Measurements from ENCODE around the gene ZNF862.

ZNF862 gene

GRCh38 chr7:149867762-149868622 is 29.8 kb downstream of the ZNF862 start:
- no peak for DNase-seq

GRCh38 chr7:149868623-149869290 is 30.6 kb downstream of the ZNF862 start:
- DNase-seq: no peak

DNA sequence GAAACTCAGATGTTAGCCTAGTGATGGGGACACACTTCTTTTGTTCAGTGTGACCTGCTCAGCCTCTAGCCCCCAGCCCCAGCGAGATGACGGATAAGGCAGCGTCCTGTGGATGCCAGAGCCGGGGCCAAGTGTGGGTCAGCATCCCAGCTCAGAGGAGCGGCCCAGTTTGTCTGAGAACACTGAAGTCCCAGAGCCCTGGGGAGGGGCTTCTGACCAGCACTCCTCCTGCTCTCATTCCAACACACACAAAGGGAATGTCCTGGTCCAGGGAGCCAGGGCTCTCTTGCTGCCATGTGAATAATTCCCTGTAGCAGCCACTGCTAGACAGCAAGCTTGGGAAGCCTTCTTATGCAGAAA is 31.1 kb downstream of the ZNF862 start:
- no peak for DNase-seq

GRCh38 chr7:149869867-149870266 is 31.7 kb downstream of the ZNF862 start:
- DNase-seq: peak; percentile 74

GRCh38 chr7:149870274-149870673 is 32.1 kb downstream of the ZNF862 start:
- no peak for DNase-seq

DNA sequence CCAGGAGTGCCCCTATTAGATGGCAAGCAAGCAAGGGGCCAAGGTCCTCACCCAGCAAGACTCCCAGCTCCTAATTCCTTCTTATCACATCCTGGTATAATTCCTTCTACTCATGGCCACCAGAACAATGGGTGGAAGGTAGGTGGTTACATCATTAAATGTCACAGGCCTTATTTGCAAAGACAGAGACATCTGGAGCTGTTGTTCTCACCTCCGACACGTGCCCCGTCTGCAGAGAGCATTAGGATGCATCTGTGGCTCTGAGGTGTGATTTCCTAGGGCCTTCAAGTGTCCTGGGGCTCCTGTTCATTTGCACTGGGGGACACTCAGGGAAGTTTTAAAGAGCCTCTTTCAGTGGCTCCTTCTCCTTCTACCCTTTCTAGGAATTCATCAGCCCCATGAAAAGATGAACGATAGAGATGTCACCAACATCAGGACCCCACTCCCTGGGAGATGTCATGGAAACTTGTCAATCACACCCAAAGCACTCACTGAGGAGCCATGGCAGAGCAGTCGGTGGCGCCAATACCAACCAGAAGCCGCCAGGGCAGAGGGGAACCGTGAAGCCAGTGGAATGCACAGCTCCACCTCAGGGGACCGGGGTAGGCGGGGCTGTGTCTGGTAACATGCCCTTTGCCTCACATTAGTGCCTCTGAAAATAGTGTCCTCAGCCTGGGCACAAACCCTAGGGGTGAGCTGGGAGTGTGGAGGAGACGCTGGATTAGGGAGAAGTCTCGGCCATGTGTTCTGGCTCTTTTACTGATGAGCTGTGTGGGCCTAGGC is 32.7 kb downstream of the ZNF862 start:
- DNase-seq: no peak

DNA sequence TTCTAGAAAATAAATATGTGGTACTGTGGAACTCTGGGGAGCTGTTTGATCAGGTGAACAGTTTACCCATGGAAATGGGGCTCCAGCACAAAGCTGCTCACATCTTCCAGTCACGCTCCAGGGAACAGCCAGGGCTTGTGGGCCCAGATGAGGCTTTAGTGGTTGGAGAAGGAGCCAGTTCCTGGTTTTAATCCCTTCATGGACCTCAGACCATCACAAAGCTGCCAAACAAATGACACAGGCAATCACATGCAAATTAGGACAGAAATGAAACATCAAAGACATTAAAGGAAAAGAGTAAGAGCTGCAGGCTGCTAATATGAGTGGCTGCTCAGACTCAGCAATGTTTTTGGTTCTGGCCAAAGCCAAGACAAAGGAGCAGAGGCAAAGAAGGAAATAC is 33.4 kb downstream of the ZNF862 start:
- DNase-seq: peak; percentile 53

DNA sequence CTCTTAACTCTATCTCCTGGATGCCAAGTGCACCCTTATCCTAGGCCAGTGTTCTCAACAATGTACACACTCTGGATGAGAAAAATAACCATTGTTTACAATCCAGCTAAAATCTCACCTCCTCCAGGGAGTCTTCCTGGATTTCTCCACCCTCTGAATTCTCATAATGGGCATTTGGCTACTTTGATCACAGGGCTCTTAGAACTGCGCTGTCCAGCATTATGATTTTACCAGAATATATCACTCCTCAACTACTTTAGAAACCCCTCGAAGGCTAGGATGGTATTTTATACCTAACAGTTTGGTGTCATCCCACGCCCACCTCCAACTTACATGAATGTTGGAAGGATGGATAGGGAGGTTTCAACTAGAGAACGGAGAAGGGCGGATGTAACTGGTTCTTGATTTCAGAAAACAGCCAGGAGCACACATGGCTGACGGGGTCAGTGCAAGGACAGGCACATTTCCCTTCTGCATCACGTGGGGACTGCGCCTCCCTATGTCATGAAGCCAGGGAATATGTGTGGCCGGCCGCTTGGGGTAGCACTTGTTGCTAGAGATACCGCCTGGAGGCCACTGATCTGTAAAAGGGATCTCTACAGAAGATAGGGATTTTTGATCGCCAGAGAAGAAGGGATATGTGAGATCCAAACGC is 34.4 kb downstream of the ZNF862 start:
- DNase-seq: peak; percentile 59

- peak; percentile 98 for DNase-seq
Measured at GRCh38 chr7:149873074-149873969, 35.1 kb downstream of the ZNF862 start, which contains the start of gene ATP6V0E2. Gene ATP6V0E2 (plus strand): TSS chr7:149873969. CDS start chr7:149874066, 97 bp downstream.

GRCh38 chr7:149873970-149874643 is 35.9 kb downstream of the ZNF862 start:
- DNase-seq: no peak

- DNase-seq: no peak
Measured at GRCh38 chr7:149874644-149875028, 36.5 kb downstream of the ZNF862 start.

GRCh38 chr7:149875396-149875795 is 37.2 kb downstream of the ZNF862 start:
- no peak for DNase-seq

DNA sequence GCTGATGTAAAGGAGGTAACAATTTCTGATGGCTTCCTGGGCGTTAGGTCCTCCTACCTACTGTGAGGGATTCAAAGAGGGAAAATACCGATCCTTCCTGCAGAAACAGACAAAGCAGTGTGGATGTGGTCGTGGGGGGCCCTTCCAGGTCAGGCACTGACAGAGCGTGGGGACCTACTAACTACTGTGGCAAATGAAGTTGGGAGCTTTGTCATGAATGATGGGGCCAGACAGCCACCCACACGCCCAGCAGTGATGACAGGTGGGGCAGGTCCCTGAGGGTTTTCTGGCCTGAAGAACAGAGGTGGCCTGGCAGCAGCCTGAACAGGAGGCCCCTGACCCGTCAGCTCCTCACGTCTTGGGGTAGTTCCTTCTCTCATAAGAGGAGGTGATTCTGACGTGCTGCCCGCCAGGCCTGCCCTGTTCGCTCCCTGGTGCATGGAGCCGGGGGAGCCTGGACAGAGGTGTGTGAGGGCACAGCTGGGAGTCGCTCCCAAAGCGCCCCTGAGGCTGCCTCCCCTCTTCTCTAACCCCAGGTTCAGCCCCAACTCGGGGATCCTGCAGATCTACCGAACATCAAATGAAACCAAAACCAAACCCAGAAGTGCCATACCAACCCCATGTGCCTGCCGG is 39.8 kb downstream of the ZNF862 start:
- no peak for DNase-seq

GRCh38 chr7:149878523-149878921 is 40.3 kb downstream of the ZNF862 start:
- DNase-seq: no peak

DNA sequence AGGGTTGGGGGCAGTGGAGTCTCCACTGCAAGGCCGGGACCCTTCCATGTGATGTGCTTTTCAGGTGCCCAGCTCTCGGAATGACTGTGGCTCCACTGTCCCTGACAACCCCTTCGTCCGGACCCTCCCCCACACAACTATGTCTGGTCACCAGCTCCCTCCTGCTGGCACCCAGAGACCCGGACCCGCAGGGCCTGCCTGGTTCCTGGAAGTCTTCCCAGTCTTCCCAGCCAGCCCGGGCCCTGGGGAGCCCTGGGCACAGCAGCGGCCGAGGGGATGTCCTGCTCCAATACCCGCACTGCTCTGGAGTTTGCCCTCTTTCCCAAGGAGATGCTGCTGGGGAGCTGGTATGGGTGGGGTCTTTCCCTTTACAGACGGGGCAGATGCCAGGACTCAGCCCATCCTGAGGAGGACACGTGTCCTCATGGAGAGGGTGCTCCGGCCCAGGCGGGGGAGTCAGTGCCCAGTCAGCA is 41.1 kb downstream of the ZNF862 start:
- no peak for DNase-seq

- no peak for DNase-seq
Measured at GRCh38 chr7:149879766-149880637, 41.8 kb downstream of the ZNF862 start.

GRCh38 chr7:149880638-149881311 is 42.6 kb downstream of the ZNF862 start:
- DNase-seq: no peak

DNA sequence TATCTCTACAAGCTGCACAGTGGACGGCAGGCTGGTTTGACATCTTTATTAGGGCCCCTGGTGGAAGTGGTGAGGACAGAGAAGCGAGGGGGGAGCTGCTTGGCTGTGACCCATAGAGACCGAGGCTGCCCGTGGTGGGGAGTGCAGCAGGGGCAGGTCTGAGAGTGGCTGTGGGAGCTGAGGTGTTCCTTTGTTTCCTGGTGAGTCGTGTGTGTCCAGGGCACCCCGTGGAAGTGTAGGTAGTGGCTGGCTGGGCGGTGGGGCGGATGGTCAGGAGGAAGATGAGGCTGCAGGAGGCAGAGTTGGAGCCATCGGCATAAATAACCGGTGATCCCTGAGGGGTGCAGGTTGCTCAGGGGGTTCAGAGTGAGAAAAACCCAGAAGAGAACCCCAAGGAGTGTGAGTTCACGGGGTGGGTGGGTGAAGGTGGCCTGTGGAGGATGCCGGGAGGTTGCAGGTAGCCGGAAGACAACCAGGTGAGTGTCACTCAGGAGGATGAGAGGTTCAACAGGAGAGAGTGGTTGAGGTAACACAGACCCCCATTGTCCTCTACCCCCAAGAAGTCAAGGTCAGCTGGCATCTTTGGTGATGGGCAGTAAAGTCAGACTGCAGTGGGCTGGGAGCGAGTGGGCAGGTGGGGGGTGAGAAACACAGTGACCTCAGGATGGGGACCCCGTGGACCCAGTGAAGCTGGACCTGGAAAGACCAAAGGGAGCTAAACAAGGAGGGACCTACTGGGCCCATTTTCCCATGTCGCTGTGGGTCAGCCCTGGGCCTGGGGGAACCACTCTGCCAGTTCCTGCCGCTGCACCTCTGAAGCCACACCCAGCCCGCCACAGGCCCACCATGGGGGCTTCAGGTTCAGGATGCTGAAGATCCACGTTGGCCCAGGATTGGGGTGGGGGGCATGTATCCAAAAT is 43.4 kb downstream of the ZNF862 start:
- DNase-seq: no peak
